Measurements from ENCODE around the gene ATP8A2. TPM values are rescaled to one million over a fixed set of nuclear protein-coding genes. Genes with fewer than 3 reads are reported as not detected.
"Not testable (repeated sequence)": the region's sequence is repeated elsewhere in the genome, so short reads cannot be mapped to it uniquely, and the experiment has no call there.

ATP8A2 gene
- total RNA-seq, 2 donors from 2014 or later, result 0.67 to 0.74 TPM

- no peak overlapping the region for H3K4me3 Mint-ChIP-seq
- H3K27me3 Mint-ChIP-seq (ENCODE audit: low read depth), result peaks cover 48% of the 10 kb centered on the region
- ATAC-seq (replicated peaks in 1 of 2), result no peak
- no peaks in the 10 kb centered on the region for H3K4me1 Mint-ChIP-seq (ENCODE audit: low read depth)
- no peaks in the 10 kb centered on the region for H3K36me3 Mint-ChIP-seq (ENCODE audit: insufficient read depth in 2 of 2)
- peaks cover 0 to 3% of the 10 kb centered on the region in 2 donors for H3K9me3 Mint-ChIP-seq
- DNase-seq, result no peak
- no peak overlapping the region for H3K27ac Mint-ChIP-seq
Measured at GRCh38 chr13:25541434-25542123, 169.8 kb downstream of the ATP8A2 start.

GRCh38 chr13:25548991-25549390, 177.2 kb downstream of the ATP8A2 start:
- not testable (repeated sequence) for H3K4me3 Mint-ChIP-seq; H3K27ac Mint-ChIP-seq; ATAC-seq (replicated peaks in 1 of 2)

GRCh38 chr13:25561812-25562211, 190.0 kb downstream of the ATP8A2 start:
- Mint-ChIP-seq H3K9me3 (no peaks in the 10 kb centered on the region), H3K4me1 (ENCODE audit: low read depth) (no peaks in the 10 kb centered on the region), H3K36me3 (ENCODE audit: insufficient read depth in 2 of 2) (no peaks in the 10 kb centered on the region), H3K27me3 (ENCODE audit: low read depth) (peaks cover 27% of the 10 kb centered on the region), H3K27ac (no peak overlapping the region), H3K4me3 (no peak overlapping the region)
- ATAC-seq (replicated peaks in 1 of 2) (no peak), DNase-seq (no peak)

More at GRCh38 chr13:25548991-25549390, 177.2 kb downstream of the ATP8A2 start:
- DNase-seq; H3K9me3 Mint-ChIP-seq; H3K36me3 Mint-ChIP-seq (ENCODE audit: insufficient read depth in 2 of 2); H3K4me1 Mint-ChIP-seq (ENCODE audit: low read depth): not testable (repeated sequence)
- peaks cover 25% of the 10 kb centered on the region for H3K27me3 Mint-ChIP-seq (ENCODE audit: low read depth)

GRCh38 chr13:25570185-25570584, 198.4 kb downstream of the ATP8A2 start:
- Mint-ChIP-seq H3K36me3 (ENCODE audit: insufficient read depth in 2 of 2) (no peaks in the 10 kb centered on the region), H3K4me1 (ENCODE audit: low read depth) (no peaks in the 10 kb centered on the region), H3K27me3 (ENCODE audit: low read depth) (peaks cover 45% of the 10 kb centered on the region), H3K4me3 (no peak overlapping the region), H3K27ac (no peak overlapping the region), H3K9me3 (no peaks in the 10 kb centered on the region)
- ATAC-seq (replicated peaks in 1 of 2) (no peak), DNase-seq (no peak)

- peaks cover 39% of the 10 kb centered on the region for H3K27me3 Mint-ChIP-seq (ENCODE audit: low read depth)
- no peaks in the 10 kb centered on the region for H3K4me1 Mint-ChIP-seq (ENCODE audit: low read depth)
- no peaks in the 10 kb centered on the region for H3K36me3 Mint-ChIP-seq (ENCODE audit: insufficient read depth in 2 of 2)
- no peak for ATAC-seq (replicated peaks in 1 of 2)
- H3K9me3 Mint-ChIP-seq, result no peaks in the 10 kb centered on the region
- DNase-seq, result no peak
- no peak overlapping the region for H3K27ac Mint-ChIP-seq
- no peak overlapping the region for H3K4me3 Mint-ChIP-seq
Measured at GRCh38 chr13:25571237-25571636, 199.5 kb downstream of the ATP8A2 start.

GRCh38 chr13:25572171-25572570, 200.4 kb downstream of the ATP8A2 start:
- not testable (repeated sequence) for ATAC-seq (replicated peaks in 1 of 2); DNase-seq; H3K4me3 Mint-ChIP-seq; H3K4me1 Mint-ChIP-seq (ENCODE audit: low read depth); H3K27ac Mint-ChIP-seq; H3K36me3 Mint-ChIP-seq (ENCODE audit: insufficient read depth in 2 of 2); H3K9me3 Mint-ChIP-seq
- H3K27me3 Mint-ChIP-seq (ENCODE audit: low read depth), result peaks cover 35% of the 10 kb centered on the region

GRCh38 chr13:25574437-25575411, 202.9 kb downstream of the ATP8A2 start:
- H3K27ac Mint-ChIP-seq, result no peak overlapping the region
- DNase-seq (peak; percentile 68 to 71), ATAC-seq (replicated peaks in 1 of 2) (peak; percentile 69)
- H3K36me3 Mint-ChIP-seq (ENCODE audit: insufficient read depth in 2 of 2), result no peaks in the 10 kb centered on the region
- H3K4me1 Mint-ChIP-seq (ENCODE audit: low read depth), result no peaks in the 10 kb centered on the region
- no peak overlapping the region for H3K4me3 Mint-ChIP-seq
- peaks cover 43% of the 10 kb centered on the region for H3K27me3 Mint-ChIP-seq (ENCODE audit: low read depth)
- H3K9me3 Mint-ChIP-seq, result no peaks in the 10 kb centered on the region

- Mint-ChIP-seq H3K4me3 (no peak overlapping the region), H3K36me3 (ENCODE audit: insufficient read depth in 2 of 2) (no peaks in the 10 kb centered on the region), H3K9me3 (no peaks in the 10 kb centered on the region), H3K4me1 (ENCODE audit: low read depth) (no peaks in the 10 kb centered on the region), H3K27me3 (ENCODE audit: low read depth) (peaks cover 37% of the 10 kb centered on the region), H3K27ac (no peak overlapping the region)
- no peak for ATAC-seq (replicated peaks in 1 of 2)
- no peak for DNase-seq
Measured at GRCh38 chr13:25575562-25575961, 203.8 kb downstream of the ATP8A2 start.

GRCh38 chr13:25578526-25578925, 206.8 kb downstream of the ATP8A2 start:
- no peak for DNase-seq
- Mint-ChIP-seq H3K4me3 (no peak overlapping the region), H3K36me3 (ENCODE audit: insufficient read depth in 2 of 2) (no peaks in the 10 kb centered on the region), H3K27me3 (ENCODE audit: low read depth) (peaks cover 34% of the 10 kb centered on the region), H3K4me1 (ENCODE audit: low read depth) (no peaks in the 10 kb centered on the region), H3K9me3 (no peaks in the 10 kb centered on the region), H3K27ac (no peak overlapping the region)
- ATAC-seq (replicated peaks in 1 of 2), result no peak

- H3K9me3 Mint-ChIP-seq, result no peaks in the 10 kb centered on the region
- no peaks in the 10 kb centered on the region for H3K36me3 Mint-ChIP-seq (ENCODE audit: insufficient read depth in 2 of 2)
- no peak for ATAC-seq (replicated peaks in 1 of 2)
- H3K4me1 Mint-ChIP-seq (ENCODE audit: low read depth), result no peaks in the 10 kb centered on the region
- H3K27ac Mint-ChIP-seq, result no peak overlapping the region
- peaks cover 30% of the 10 kb centered on the region for H3K27me3 Mint-ChIP-seq (ENCODE audit: low read depth)
- DNase-seq, result no peak
- no peak overlapping the region for H3K4me3 Mint-ChIP-seq
Measured at GRCh38 chr13:25579221-25579620, 207.4 kb downstream of the ATP8A2 start.

- Mint-ChIP-seq H3K27ac (no peak overlapping the region), H3K9me3 (no peaks in the 10 kb centered on the region), H3K27me3 (ENCODE audit: low read depth) (peaks cover 33% of the 10 kb centered on the region), H3K4me3 (no peak overlapping the region), H3K4me1 (ENCODE audit: low read depth) (no peaks in the 10 kb centered on the region), H3K36me3 (ENCODE audit: insufficient read depth in 2 of 2) (no peaks in the 10 kb centered on the region)
- ATAC-seq (replicated peaks in 1 of 2) (no peak), DNase-seq (no peak)
Measured at GRCh38 chr13:25581351-25581750, 209.6 kb downstream of the ATP8A2 start.

GRCh38 chr13:25584087-25584486, 212.3 kb downstream of the ATP8A2 start:
- Mint-ChIP-seq H3K4me1 (ENCODE audit: low read depth) (no peaks in the 10 kb centered on the region), H3K4me3 (no peak overlapping the region), H3K27me3 (ENCODE audit: low read depth) (peaks cover 20% of the 10 kb centered on the region), H3K27ac (no peak overlapping the region), H3K9me3 (no peaks in the 10 kb centered on the region), H3K36me3 (ENCODE audit: insufficient read depth in 2 of 2) (no peaks in the 10 kb centered on the region)
- ATAC-seq (replicated peaks in 1 of 2), result no peak
- DNase-seq, result no peak

- no peak overlapping the region for H3K27ac Mint-ChIP-seq
- no peak overlapping the region for H3K4me3 Mint-ChIP-seq
- H3K36me3 Mint-ChIP-seq (ENCODE audit: insufficient read depth in 2 of 2), result no peaks in the 10 kb centered on the region
- ATAC-seq (replicated peaks in 1 of 2), result no peak
- H3K4me1 Mint-ChIP-seq (ENCODE audit: low read depth), result no peaks in the 10 kb centered on the region
- no peak for DNase-seq
- H3K27me3 Mint-ChIP-seq (ENCODE audit: low read depth), result peaks cover 14% of the 10 kb centered on the region
- no peaks in the 10 kb centered on the region for H3K9me3 Mint-ChIP-seq
Measured at GRCh38 chr13:25585000-25585399, 213.2 kb downstream of the ATP8A2 start.
